NOMO-1 treated with dmso at 0.1 percent for 144 hours (cell line): ENCODE results near the gene FOCAD.

Experiments used
- DNase-seq: peaks from one replicate; lab custom pipeline; 2025; ENCODE audit not compliant: unreplicated experiment; lab: John Stamatoyannopoulos, UW

FOCAD gene

DNA sequence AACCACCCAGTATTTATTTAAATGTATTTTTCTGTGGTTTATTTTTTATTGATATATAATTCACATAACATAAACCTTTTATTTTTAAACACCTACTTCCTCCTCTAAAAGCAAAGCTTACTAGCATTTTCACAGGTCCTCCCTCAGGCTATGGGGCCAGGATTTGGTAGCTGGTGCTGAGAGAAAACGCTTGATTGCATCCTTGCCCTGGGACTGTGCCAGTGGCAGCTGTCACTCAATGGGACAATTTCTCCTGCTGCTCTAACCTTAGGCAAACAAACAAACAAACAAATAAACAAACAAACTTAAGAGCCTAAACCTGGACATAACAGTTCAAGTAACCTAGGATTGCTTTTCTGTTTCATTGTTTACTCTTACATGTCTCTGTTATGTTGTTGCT, 102.7 kb downstream of the FOCAD start:
- no peak for DNase-seq

GRCh38 chr9:20788526-20789451, 104.7 kb downstream of the FOCAD start:
- DNase-seq, result no peak

- DNase-seq, result no peak
Observed at GRCh38 chr9:20790721-20791120, 106.7 kb downstream of the FOCAD start.

GRCh38 chr9:20791682-20792081, 107.6 kb downstream of the FOCAD start:
- DNase-seq, result no peak

- DNase-seq, result no peak
Observed at GRCh38 chr9:20804489-20805250, 120.6 kb downstream of the FOCAD start.

GRCh38 chr9:20805766-20806165, 121.7 kb downstream of the FOCAD start:
- DNase-seq, result no peak

DNA sequence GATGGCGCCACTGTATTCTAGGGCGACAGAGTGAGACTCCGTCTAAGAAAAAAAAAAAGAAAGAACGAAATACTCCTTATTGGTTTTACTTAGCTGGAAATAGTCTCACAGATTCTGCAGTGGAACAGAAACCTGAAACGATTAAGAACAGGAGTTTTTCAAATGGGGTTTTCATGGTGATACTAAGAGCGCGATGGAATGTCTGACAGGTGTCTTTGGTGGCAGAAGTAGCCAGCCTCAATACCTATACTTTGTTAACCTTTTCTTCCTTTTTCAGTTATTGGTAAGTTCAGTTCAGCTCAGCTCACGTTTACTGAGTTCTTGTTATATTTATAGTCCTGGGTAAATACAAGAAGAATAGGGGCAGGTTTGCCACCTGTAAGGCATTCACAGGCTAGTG, 123.9 kb downstream of the FOCAD start:
- no peak for DNase-seq

DNA sequence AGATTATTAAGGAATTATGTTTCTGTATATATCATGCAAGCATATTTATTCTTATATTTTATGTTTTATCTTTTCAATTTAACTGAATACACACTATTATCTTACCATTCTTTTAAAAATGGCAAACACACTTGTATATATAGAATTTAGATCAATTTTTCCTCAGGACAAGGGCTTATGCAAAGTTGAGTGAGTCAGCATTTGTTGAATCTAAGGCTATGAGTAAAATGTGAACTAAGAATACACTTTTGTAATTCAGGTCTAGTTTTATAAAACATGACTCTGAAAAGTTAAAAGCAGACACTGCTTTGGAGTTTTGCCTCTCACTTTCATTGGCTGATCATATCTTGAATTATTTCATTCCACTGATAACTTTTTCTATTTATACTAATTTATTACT, 127.8 kb downstream of the FOCAD start:
- DNase-seq, result no peak

DNA sequence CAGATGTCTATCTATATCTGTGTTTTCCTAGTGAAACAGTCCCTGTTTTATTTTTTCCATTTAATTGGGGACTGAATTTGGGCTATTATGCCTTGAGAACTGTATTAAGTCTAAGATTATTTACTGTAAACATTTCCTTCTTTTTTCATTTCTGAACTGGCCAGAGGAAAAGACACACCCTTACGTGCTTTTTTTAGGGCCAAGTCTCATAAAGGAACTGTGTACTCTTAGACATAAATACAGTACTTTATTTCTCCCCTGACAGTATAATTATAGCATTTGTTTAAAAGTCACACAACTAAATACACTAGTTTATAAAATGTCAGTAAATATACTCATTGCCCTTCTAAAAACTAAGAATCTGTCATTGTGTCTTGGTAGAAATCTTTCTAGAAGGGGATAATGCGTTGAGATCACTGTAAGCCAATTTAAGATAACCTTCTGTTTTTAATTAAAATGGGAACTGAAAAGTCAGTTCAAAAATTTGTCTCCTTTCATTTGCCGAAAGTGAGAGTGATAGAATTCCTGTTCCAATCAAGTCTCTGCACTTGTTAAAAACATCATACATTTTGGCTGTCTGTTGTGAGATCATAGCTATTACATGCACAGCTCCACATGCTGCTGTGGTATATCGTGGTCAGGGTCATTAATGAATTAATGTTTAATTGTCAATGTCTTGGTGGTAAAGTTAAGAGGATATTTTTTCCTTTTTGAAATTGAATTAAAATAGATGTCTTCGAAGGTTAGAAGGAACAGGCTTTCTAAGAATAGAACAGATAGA, 132.1 kb downstream of the FOCAD start:
- no peak for DNase-seq

- DNase-seq, result no peak
Observed at GRCh38 chr9:20823051-20823450, 139.0 kb downstream of the FOCAD start.

DNA sequence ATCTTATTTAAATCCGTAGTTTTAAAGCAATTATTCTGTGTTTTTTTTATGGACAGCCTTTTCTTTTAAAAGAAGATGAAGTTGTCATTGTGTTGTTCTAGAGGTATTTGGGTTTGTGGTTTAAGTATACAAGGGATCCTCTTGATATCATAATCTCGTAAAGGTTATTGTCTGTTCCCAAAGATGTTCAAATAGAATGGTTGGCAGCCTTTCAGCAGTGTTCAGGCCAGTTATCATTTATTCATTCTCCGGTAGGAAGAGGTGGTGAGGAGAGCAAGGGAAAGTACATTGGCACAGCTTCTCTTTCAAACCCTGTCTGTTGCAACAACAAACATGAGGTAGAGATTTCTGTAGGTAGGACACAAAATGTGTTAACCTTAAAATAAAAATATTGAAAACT, 147.0 kb downstream of the FOCAD start:
- DNase-seq, result no peak

DNA sequence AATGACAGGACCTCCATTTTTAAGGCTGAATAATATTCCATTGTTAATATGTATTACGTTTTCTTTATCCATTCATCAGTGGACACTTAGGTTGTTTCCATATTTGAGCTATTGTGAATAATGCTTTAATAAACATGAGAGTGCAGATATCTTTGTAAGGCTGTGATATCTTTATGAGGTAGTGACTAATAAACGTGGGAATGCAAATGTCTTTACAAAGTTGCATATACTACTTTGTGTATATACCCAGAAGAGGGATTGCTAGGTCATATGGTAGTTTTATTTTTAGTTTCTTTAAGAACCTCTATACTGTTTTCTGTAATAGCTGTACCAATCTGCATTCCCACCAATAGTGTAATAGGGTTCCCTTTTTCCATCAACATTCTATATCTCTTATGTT, 148.7 kb downstream of the FOCAD start:
- no peak for DNase-seq

GRCh38 chr9:20835377-20836286, 151.6 kb downstream of the FOCAD start:
- DNase-seq, result no peak

DNA sequence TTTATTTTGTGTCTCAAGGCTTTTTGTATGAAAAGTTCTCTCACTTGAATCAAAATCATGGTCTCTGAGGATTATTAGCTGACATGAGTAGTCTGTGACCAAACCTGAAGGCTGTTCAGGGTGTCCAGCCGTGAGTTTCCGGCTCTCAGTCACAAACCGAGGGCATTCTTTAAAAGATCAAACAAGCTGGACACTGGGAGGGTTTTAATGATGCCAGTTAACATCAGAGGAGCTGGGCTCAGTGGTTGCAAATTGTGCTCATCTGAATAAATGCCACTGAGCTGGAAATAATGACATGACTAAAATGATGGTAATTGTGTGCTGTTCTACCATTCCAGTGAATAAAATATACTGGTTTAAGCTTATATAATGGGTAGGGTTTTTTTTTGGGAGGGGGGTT, 153.1 kb downstream of the FOCAD start:
- no peak for DNase-seq

DNA sequence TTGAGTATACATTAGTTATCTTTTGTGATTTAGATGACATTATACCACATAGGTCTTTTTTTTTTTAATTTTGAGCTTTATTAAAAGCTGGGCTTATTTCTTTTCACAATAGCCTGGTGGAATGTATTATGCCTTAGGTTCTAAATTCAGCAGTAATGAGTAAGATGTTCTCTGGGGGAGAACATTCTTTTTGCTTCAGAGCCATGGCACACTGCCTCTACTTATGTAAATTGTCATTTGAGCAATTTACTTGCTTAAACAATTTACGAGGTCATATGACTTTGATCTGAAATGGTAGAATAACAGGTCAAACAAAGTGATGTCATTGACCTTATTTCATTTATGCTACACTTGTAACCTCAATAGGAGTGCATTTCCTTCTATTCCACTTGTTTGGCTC, 154.2 kb downstream of the FOCAD start:
- no peak for DNase-seq

- no peak for DNase-seq
Observed at GRCh38 chr9:20844916-20845315, 160.9 kb downstream of the FOCAD start.

DNA sequence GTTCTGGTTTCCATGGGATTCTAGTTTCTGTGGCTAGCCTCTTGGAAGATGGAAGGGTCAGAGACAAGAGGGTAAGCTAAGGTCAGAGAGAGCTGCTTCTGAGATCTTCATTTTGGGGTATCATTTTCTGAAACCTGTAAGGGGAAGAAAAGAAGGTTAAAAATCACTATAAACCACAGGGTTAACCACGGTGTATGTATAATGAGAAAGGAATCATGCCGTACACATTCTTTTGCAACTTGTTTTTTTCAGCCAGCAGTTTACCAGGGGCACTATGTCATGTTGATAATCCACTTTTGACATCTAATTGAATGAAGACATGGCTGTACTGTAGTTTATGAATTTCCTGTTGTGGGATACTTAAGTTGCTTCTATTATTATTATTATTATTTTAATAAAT, 164.4 kb downstream of the FOCAD start:
- DNase-seq, result no peak

DNA sequence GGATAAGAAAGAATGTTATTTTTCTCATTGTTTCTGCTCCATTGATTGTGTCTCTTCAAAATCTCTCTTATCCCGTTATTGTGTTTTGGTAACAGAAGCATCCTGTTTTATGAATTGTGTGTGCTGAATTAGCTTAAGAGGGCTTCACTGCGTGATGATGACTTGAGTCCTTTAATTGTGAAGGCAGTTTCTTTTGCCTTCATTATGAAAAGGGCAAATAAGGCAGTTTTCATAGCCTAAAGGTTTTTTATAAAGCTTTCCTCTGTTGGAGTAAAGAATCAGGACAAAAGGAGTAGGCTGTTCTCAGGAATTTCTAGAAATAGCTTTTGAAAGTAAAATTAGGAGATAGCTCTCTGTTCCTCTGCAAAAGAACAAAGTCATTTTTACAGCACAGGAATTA, 169.8 kb downstream of the FOCAD start:
- DNase-seq, result no peak

DNA sequence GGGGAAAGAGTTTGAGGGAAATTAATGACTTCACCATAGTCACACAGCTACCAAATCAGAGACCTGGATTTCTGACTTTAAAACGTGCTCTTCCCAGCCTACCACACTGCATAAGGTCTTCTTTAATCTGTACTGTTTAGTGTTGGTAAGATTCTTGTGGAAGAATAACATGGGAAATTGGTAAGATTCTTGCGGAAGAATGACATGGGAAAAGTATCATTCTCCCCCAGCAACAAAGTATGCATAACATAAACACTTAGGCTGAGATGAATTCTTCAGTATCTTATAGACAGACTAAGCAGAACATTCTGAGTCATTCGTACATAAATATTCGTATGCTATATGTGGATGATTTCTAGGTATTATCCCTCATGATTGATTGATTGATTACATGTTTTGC, 170.4 kb downstream of the FOCAD start:
- DNase-seq, result no peak

GRCh38 chr9:20863945-20864344, 179.9 kb downstream of the FOCAD start:
- no peak for DNase-seq
